K562 (cell line): ENCODE measurements around the gene PDCL3. TPM values are rescaled to one million over a fixed set of nuclear protein-coding genes. Genes with fewer than 3 reads are reported as not detected.

ENCODE experiments used
- ATAC-seq: fragments of 200-7000 bp; cut with Tn5 transposase; 3 replicates; pipeline ENCODE4 v1.9.1; 2020; ENCODE audit warnings: moderate library complexity
- BruUV-seq: library from RNA; stranded (reverse); fragments of 400-500 nt; replicated peaks from 2 replicates; lab custom pipeline; 2021; lab: Mats Ljungman, UMichigan
- CTCF ChIA-PET: fragments of 300-600 bp; formaldehyde crosslinking; extraction: SDS; loops from one replicate; lab custom pipeline; 2021; ENCODE audit warnings: low intra/inter-chr PET ratio; lab: Yijun Ruan, JAX
- POLR2A ChIA-PET: fragments of 300-600, 350-650 bp; sonication (Branson Sonifier 250); formaldehyde crosslinking; extraction: SDS; loops from one replicate; lab custom pipeline; 2021; ENCODE audit warnings: antibody characterized with exemption, inconsistent platforms; lab: Yijun Ruan, JAX
- DNase-seq, 4 experiments: peaks; one replicate each; pipeline versions ENCODE4 v3.0.0 to v3.0.0-alpha.2; 2011 to 2018; ENCODE audit warnings: low spot score in 3 of 4, mixed read lengths in 3 of 4; ENCODE audit errors: extremely low read depth in 1 of 4
- FAIRE-seq: peaks from 2 replicates; lab custom pipeline; 2011; peaks lifted over from hg19 to GRCh38; lab: Jason Lieb, UNC
- H2AFZ ChIP-seq: 2 replicates; pipeline ENCODE4 v1.6.0; 2011; ENCODE audit warnings: low read depth, low read length, control low read depth, inconsistent platforms
- H3K27ac ChIP-seq: fragments of 200-600 bp; 3 replicates; pipeline ENCODE4 v1.8.0; 2011; ENCODE audit warnings: low read depth, mild to moderate bottlenecking, control low read depth, inconsistent platforms, low read length, moderate library complexity, mixed read lengths; ENCODE audit errors: extremely low read depth
- H3K27me3 ChIP-seq, 2 experiments: fragments of 300-600 bp in 1 of 2; 2 replicates in 1 of 2; 3 replicates in 1 of 2; pipeline versions ENCODE4 v1.6.0 to v1.8.0; 2011; ENCODE audit warnings: inconsistent platforms in 2 of 2, low read length in 2 of 2, mild to moderate bottlenecking in 1 of 2, mixed read lengths in 1 of 2, moderate library complexity in 1 of 2; ENCODE audit not compliant: control insufficient read depth in 2 of 2, insufficient read depth in 2 of 2
- H3K36me3 ChIP-seq: fragments of 300-600 bp; 3 replicates; pipeline ENCODE4 v1.8.0; 2011; ENCODE audit warnings: mild to moderate bottlenecking, low read length, inconsistent platforms; ENCODE audit not compliant: control insufficient read depth, insufficient read depth
- H3K4me1 ChIP-seq, 2 experiments: fragments of 200-600 bp in 1 of 2; replicated peaks in 1 of 2; 2 replicates in 1 of 2; 3 replicates in 1 of 2; pipeline versions ENCODE4 v1.5.1 to v1.8.0; 2011; ENCODE audit warnings: inconsistent platforms in 2 of 2, low read length in 2 of 2, mild to moderate bottlenecking in 1 of 2, mixed read lengths in 1 of 2, moderate library complexity in 1 of 2; ENCODE audit not compliant: control insufficient read depth in 2 of 2, insufficient read depth in 2 of 2
- H3K4me2 ChIP-seq: 2 replicates; pipeline ENCODE4 v1.6.1; 2011; ENCODE audit warnings: low read length, control low read depth, inconsistent platforms, mixed read lengths; ENCODE audit not compliant: insufficient read depth
- H3K4me3 ChIP-seq: fragments of 200-600 bp; sonication (generic), shearing (Covaris generic); 2 replicates; pipeline ENCODE4 v1.5.1; 2016; ENCODE audit warnings: control low read depth, inconsistent platforms
- H3K79me2 ChIP-seq: fragments of 200-600 bp; 3 replicates; pipeline ENCODE4 v1.8.0; 2011; ENCODE audit warnings: low read length, inconsistent platforms; ENCODE audit not compliant: control insufficient read depth, insufficient read depth
- H3K9ac ChIP-seq, 2 experiments: 2 replicates each; pipeline versions ENCODE4 v1.6.0 to v1.6.1; 2011; ENCODE audit warnings: low read depth in 2 of 2, low read length in 2 of 2, control low read depth in 1 of 2, inconsistent platforms in 1 of 2, mild to moderate bottlenecking in 1 of 2, mixed read lengths in 1 of 2; ENCODE audit not compliant: insufficient read depth in 1 of 2
- H3K9me1 ChIP-seq: one replicate; pipeline ENCODE4 v1.6.0; 2011; ENCODE audit warnings: inconsistent platforms, mild to moderate bottlenecking, low read length, moderate library complexity; ENCODE audit not compliant: control insufficient read depth, insufficient read depth
- H3K9me3 ChIP-seq: replicated peaks from 2 replicates; pipeline ENCODE4 v1.5.1; 2011; ENCODE audit warnings: low read depth, low read length, inconsistent platforms; ENCODE audit not compliant: control insufficient read depth, insufficient read depth
- H4K20me1 ChIP-seq: replicated peaks from 2 replicates; pipeline ENCODE4 v1.6.1; 2011; ENCODE audit warnings: low read length, inconsistent platforms, mixed read lengths; ENCODE audit not compliant: control insufficient read depth, insufficient read depth
- ARID1B ChIP-seq: fragments of 450-650 bp; IDR thresholded peaks from 2 replicates; pipeline ENCODE4 v1.6.1; 2016; ENCODE audit warnings: antibody characterized with exemption, mild to moderate bottlenecking, inconsistent platforms
- BCOR ChIP-seq: fragments of 450-650 bp; IDR thresholded peaks from 2 replicates; pipeline ENCODE4 v1.6.1; 2016
- CREM ChIP-seq: IDR thresholded peaks from 2 replicates; pipeline ENCODE4 v1.6.1; 2014; ENCODE audit warnings: antibody characterized with exemption, low read depth
- CXXC5 ChIP-seq: fragments of 250-450 bp; sonication (Bioruptor Pico); IDR thresholded peaks from 2 replicates; pipeline ENCODE4 v1.8.0; 2022; ENCODE audit warnings: inconsistent platforms, mild to moderate bottlenecking, moderate library complexity
- DIDO1 ChIP-seq: fragments of 450-650 bp; IDR thresholded peaks from 2 replicates; pipeline ENCODE4 v1.6.1; 2016; ENCODE audit warnings: low read depth, missing biosample characterization, missing genetic modification characterization
- ELF1 ChIP-seq: fragments of 200-800 bp; sonication (Bioruptor generic); IDR thresholded peaks from 2 replicates; pipeline ENCODE4 v1.6.1; 2016; ENCODE audit warnings: missing genetic modification characterization, missing compliant biosample characterization
- FOXK1 ChIP-seq: sonication (generic); formaldehyde crosslinking; IDR thresholded peaks from 2 replicates; pipeline ENCODE4 v1.8.0; 2022; ENCODE audit warnings: missing genetic modification reagents, mild to moderate bottlenecking, borderline replicate concordance
- HDAC8 ChIP-seq: fragments of 450-650 bp; IDR thresholded peaks from 2 replicates; pipeline ENCODE4 v1.6.1; 2016; ENCODE audit warnings: mild to moderate bottlenecking, missing genetic modification characterization, moderate library complexity, missing compliant biosample characterization
- ILK ChIP-seq: fragments of 450-650 bp; IDR thresholded peaks from 2 replicates; pipeline ENCODE4 v1.6.1; 2016; ENCODE audit warnings: missing genetic modification characterization, low read depth, mild to moderate bottlenecking, missing compliant biosample characterization, moderate library complexity, borderline replicate concordance
- JUND ChIP-seq, 2 experiments: IDR thresholded peaks; 2 replicates in 1 of 2; 3 replicates in 1 of 2; pipeline ENCODE4 v1.6.1; 2011; ENCODE audit warnings: borderline replicate concordance in 2 of 2, low read depth in 2 of 2, low read length in 2 of 2, improper control_type of control experiment in 1 of 2, missing biosample characterization in 1 of 2, missing genetic modification characterization in 1 of 2, missing genetic modification reagents in 1 of 2
- SMAD4 ChIP-seq: fragments of 250-450 bp; sonication (Bioruptor Pico); conservative IDR thresholded peaks from 2 replicates; pipeline ENCODE4 v1.8.0; 2021; ENCODE audit warnings: inconsistent platforms, mild to moderate bottlenecking, moderate library complexity
- TEAD1 ChIP-seq, 2 experiments: fragments of 450-650 bp in 1 of 2; sonication (generic) in 1 of 2; formaldehyde crosslinking; IDR thresholded peaks; 2 replicates each; pipeline versions ENCODE4 v1.4.0 to v1.8.0; 2020 to 2022; ENCODE audit warnings: mild to moderate bottlenecking in 2 of 2, missing genetic modification reagents in 1 of 2
- ZFPM2 ChIP-seq: fragments of 250-450 bp; sonication (Bioruptor Pico); IDR thresholded peaks from 2 replicates; pipeline ENCODE4 v1.5.1; 2022; ENCODE audit warnings: mild to moderate bottlenecking
- ZNF12 ChIP-seq: sonication (generic); formaldehyde crosslinking; IDR thresholded peaks from 2 replicates; pipeline ENCODE4 v1.4.0; 2020; ENCODE audit warnings: mild to moderate bottlenecking, missing genetic modification reagents
- WGBS: fragments of 100-300 bp; shearing (Covaris generic); methylation state at CpG from one replicate; pipeline ENCODE4 v1.1.6; 2016; ENCODE audit warnings: low coverage, mixed read lengths; ENCODE audit not compliant: insufficient coverage; ENCODE audit errors: missing lambda C conversion rate; 5-methylcytosine and 5-hydroxymethylcytosine counted together
- in situ Hi-C: fragments of 300-500 bp; cut with MboI; formaldehyde crosslinking; loops from 4 replicates; pipeline ENCODE4 v1.15.0; 2018; ENCODE audit warnings: inconsistent platforms, mixed read lengths
- intact Hi-C: fragments of 100-400 bp; cut with micrococcal nuclease; formaldehyde crosslinking; loops from 2 replicates; pipeline ENCODE4 v1.14.2; 2022
- polyA plus RNA-seq, 8 experiments: library from polyadenylated mRNA; depleted of rRNA in 4 of 8; stranded (reverse) in 5 of 8; unstranded in 3 of 8; fragments of >200 nt; fragmentation: Nextera tagmentation in 2 of 8; fragmentation: Illumina TruSeq in 1 of 8; extraction: Ambion mirVana in 2 of 8; extraction: Trizol in 1 of 8; gene quantifications; 2 replicates each; pipeline versions ENCODE4 v1.2.1 to v1.2.3, GENCODE V29; 2011 to 2014; ENCODE audit warnings: inconsistent platforms in 1 of 8, missing spikeins in 1 of 8
- total RNA-seq, 7 experiments: library from RNA; depleted of rRNA in 6 of 7; stranded (reverse); fragments of >200 nt in 6 of 7; fragmentation: Illumina TruSeq in 2 of 7; extraction: Trizol in 2 of 7; gene quantifications; 2 replicates each; pipeline versions ENCODE4 v1.2.1 to v1.2.3, GENCODE V29; 2011 to 2021; ENCODE audit warnings: low replicate concordance in 1 of 7
- TF ChIP-seq, protein P1 (sequence below): fragments of 450-650 bp; conservative IDR thresholded peaks from 2 replicates; pipeline ENCODE4 v1.6.1; 2016; ENCODE audit warnings: missing genetic modification characterization, low read depth, mild to moderate bottlenecking, control low read depth, missing compliant biosample characterization
- TF ChIP-seq, protein P2 (sequence below): sonication (generic); formaldehyde crosslinking; IDR thresholded peaks from 2 replicates; pipeline ENCODE4 v1.8.0; 2022; ENCODE audit warnings: missing genetic modification reagents, mild to moderate bottlenecking, borderline replicate concordance
- TF ChIP-seq, protein P3 (sequence below): sonication (generic); formaldehyde crosslinking; IDR thresholded peaks from 2 replicates; pipeline ENCODE4 v1.4.0; 2020; ENCODE audit warnings: mild to moderate bottlenecking, missing genetic modification reagents

PDCL3 gene
- total and polyA plus RNA-seq, 9 of the 15 experiments (the other 6 are each of a cell fraction or from before 2014, with no cell fraction given) = 16.6 to 76.7 (median 26.9) TPM

DNA sequence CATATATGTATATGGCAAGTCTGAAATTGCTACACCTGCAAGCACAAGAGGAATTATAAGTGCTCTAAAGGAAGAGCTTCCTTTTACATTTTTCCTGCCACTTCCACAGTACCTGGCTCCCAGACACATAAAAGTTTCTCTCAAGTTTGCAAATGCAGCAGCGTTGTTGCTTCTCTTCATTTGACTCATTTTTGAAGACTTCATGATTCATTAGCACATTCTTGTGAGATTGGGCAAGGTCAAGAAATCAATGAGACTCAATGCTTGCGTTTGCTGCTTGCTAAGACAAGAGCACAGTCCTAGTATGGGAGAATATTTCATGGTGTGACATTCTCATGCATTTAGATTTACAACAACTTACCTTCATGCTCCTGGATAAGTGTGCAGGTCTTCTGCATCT, 42.6 kb upstream of the PDCL3 start:
- no peak for FAIRE-seq
- no peaks in the 10 kb centered on the region for H4K20me1 ChIP-seq

More for the DNA sequence above, 42.6 kb upstream of the PDCL3 start:
- CTCF ChIA-PET = no interaction called here
- Histone ChIP-seq H3K36me3 (no peaks in the 10 kb centered on the region), H3K4me3 (no peak overlapping the region), H3K4me2 (no peak overlapping the region), H3K27ac (no peak overlapping the region), H3K9me3 (no peaks in the 10 kb centered on the region), H3K9me1 (no peaks in the 10 kb centered on the region), H3K4me1 (peaks cover 0 to 8% of the 10 kb centered on the region in 2 experiments; a peak in 3 of 5 replicates), H3K27me3 (peaks cover 0 to 4% of the 10 kb centered on the region in 2 experiments; a peak in 1 of 5 replicates), H3K9ac (no peak overlapping the region), H3K79me2 (no peaks in the 10 kb centered on the region), H2AFZ (no peak overlapping the region)
- 8% methylated on average over 2 of the region's 2 CpGs for WGBS
- intact Hi-C loops = no loop called here
- no TSS peak for BruUV-seq
- TF ChIP-seq DIDO1 (no peak), CREM (no peak), ELF1 (tag) (no peak), TEAD1 (CRISPR knock-in tag; IDR thresholded peaks at IDR 0.05) (no peak), BCOR (no peak), ZNF12 (CRISPR knock-in tag) (no peak), ZFPM2 (CRISPR knock-in tag) (no peak), FOXK1 (no peak), SMAD4 (CRISPR knock-in tag) (no peak), CXXC5 (CRISPR knock-in tag) (no peak), HDAC8 (tag) (no peak), ARID1B (no peak), ILK (tag) (no peak), JUND (IDR thresholded peaks at IDR 0.05; ENCODE audit: borderline replicate concordance, low read depth, low read length) (no peak), JUND (tag; IDR thresholded peaks at IDR 0.05; ENCODE audit: borderline replicate concordance, low read depth, low read length) (no peak)
- TF ChIP-seq, protein P1, sequence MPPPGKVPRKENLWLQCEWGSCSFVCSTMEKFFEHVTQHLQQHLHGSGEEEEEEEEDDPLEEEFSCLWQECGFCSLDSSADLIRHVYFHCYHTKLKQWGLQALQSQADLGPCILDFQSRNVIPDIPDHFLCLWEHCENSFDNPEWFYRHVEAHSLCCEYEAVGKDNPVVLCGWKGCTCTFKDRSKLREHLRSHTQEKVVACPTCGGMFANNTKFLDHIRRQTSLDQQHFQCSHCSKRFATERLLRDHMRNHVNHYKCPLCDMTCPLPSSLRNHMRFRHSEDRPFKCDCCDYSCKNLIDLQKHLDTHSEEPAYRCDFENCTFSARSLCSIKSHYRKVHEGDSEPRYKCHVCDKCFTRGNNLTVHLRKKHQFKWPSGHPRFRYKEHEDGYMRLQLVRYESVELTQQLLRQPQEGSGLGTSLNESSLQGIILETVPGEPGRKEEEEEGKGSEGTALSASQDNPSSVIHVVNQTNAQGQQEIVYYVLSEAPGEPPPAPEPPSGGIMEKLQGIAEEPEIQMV (tag) = no peak
- TF ChIP-seq, protein P2, sequence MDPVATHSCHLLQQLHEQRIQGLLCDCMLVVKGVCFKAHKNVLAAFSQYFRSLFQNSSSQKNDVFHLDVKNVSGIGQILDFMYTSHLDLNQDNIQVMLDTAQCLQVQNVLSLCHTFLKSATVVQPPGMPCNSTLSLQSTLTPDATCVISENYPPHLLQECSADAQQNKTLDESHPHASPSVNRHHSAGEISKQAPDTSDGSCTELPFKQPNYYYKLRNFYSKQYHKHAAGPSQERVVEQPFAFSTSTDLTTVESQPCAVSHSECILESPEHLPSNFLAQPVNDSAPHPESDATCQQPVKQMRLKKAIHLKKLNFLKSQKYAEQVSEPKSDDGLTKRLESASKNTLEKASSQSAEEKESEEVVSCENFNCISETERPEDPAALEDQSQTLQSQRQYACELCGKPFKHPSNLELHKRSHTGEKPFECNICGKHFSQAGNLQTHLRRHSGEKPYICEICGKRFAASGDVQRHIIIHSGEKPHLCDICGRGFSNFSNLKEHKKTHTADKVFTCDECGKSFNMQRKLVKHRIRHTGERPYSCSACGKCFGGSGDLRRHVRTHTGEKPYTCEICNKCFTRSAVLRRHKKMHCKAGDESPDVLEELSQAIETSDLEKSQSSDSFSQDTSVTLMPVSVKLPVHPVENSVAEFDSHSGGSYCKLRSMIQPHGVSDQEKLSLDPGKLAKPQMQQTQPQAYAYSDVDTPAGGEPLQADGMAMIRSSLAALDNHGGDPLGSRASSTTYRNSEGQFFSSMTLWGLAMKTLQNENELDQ (CRISPR knock-in tag) = no peak
- TF ChIP-seq, protein P3, sequence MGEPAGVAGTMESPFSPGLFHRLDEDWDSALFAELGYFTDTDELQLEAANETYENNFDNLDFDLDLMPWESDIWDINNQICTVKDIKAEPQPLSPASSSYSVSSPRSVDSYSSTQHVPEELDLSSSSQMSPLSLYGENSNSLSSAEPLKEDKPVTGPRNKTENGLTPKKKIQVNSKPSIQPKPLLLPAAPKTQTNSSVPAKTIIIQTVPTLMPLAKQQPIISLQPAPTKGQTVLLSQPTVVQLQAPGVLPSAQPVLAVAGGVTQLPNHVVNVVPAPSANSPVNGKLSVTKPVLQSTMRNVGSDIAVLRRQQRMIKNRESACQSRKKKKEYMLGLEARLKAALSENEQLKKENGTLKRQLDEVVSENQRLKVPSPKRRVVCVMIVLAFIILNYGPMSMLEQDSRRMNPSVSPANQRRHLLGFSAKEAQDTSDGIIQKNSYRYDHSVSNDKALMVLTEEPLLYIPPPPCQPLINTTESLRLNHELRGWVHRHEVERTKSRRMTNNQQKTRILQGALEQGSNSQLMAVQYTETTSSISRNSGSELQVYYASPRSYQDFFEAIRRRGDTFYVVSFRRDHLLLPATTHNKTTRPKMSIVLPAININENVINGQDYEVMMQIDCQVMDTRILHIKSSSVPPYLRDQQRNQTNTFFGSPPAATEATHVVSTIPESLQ = no peak
- ATAC-seq (no peak), DNase-seq (no peak)
- POLR2A ChIA-PET = interaction anchor here (0.6 kb wide), 1 partner anchor 1813 kb away, joined by 3 read pairs; no protein-coding TSS in a partner anchor
- in situ Hi-C loops = no loop called here
